Prostate gland (tissue), 2 donors: ENCODE data around the gene EPM2A. TPM values are rescaled to one million over a fixed set of nuclear protein-coding genes. Genes with fewer than 3 reads are reported as not detected.

ENCODE experiments used
- DNase-seq: peaks from one replicate; pipeline ENCODE4 v3.0.0-alpha.2; 2019; ENCODE audit warnings: low spot score
- H3K27ac ChIP-seq, 2 donors: fragments of 200-600 bp; sonication (generic); 2 replicates each; pipeline ENCODE4 v1.5.1; 2017 to 2019
- H3K27me3 ChIP-seq: fragments of 200-600 bp; sonication (generic); replicated peaks from 2 replicates; pipeline ENCODE4 v1.5.1; 2019; ENCODE audit not compliant: insufficient read depth
- H3K36me3 ChIP-seq, 2 donors: fragments of 200-600 bp; sonication (generic); 1 replicate in 1 of 2; 2 replicates in 1 of 2; pipeline versions ENCODE4 v1.5.1 to v1.8.1; 2017 to 2019
- H3K4me1 ChIP-seq: fragments of 200-600 bp; sonication (generic); replicated peaks from 2 replicates; pipeline ENCODE4 v1.5.1; 2019
- H3K4me3 ChIP-seq, 2 donors: fragments of 200-600 bp; sonication (generic); 2 replicates each; pipeline ENCODE4 v1.5.1; 2017 to 2019
- H3K9me3 ChIP-seq: fragments of 200-600 bp; sonication (generic); 2 replicates; pipeline ENCODE4 v1.5.1; 2017
- CTCF ChIP-seq, 4 experiments: fragments of 200-600 bp in 2 of 4; fragments of 450-650 bp in 2 of 4; sonication (generic) in 2 of 4; IDR thresholded peaks; 1 replicate in 3 of 4; 2 replicates in 1 of 4; pipeline ENCODE4 v1.5.1; 2016 to 2019; ENCODE audit warnings: antibody characterized with exemption in 4 of 4, mild to moderate bottlenecking in 2 of 4, moderate library complexity in 2 of 4
- POLR2A ChIP-seq: fragments of 450-650 bp; IDR thresholded peaks from one replicate; pipeline ENCODE4 v1.6.1; 2016; ENCODE audit warnings: antibody characterized with exemption, mild to moderate bottlenecking
- POLR2AphosphoS5 ChIP-seq: sonication (generic); formaldehyde crosslinking; IDR thresholded peaks from one replicate; pipeline ENCODE4 v1.6.1; 2017; ENCODE audit warnings: antibody characterized with exemption
- WGBS: methylation state at CpG from one replicate; pipeline ENCODE4 v1.1.5; 2018; 5-methylcytosine and 5-hydroxymethylcytosine counted together
- intact Hi-C: fragments of 100-400 bp; cut with DNase I; formaldehyde crosslinking; loops from one replicate; pipeline ENCODE4 v1.14.2; 2022
- total RNA-seq, 2 donors: library from RNA; depleted of rRNA; stranded (reverse); fragments of >200 nt; gene quantifications; one replicate each; pipeline ENCODE4 v1.1.0, GENCODE V29; 2016

EPM2A gene
- total RNA-seq, 2 donors from 2014 or later: 7.2 to 18.6 TPM

GRCh38 chr6:145609521-145609920, 125.8 kb downstream of the EPM2A start:
- H3K4me3 ChIP-seq: no peak overlapping the region
- 43% methylated on average over 1 of the region's 1 CpG for WGBS
- intact Hi-C loops: no loop called here
- H3K27ac ChIP-seq: no peak overlapping the region
- no peaks in the 10 kb centered on the region for H3K36me3 ChIP-seq
- H3K4me1 ChIP-seq: no peaks in the 10 kb centered on the region
- no peaks in the 10 kb centered on the region for H3K27me3 ChIP-seq
- no peak for DNase-seq
- no peak for TF ChIP-seq POLR2A
- no peaks in the 10 kb centered on the region for H3K9me3 ChIP-seq

DNA sequence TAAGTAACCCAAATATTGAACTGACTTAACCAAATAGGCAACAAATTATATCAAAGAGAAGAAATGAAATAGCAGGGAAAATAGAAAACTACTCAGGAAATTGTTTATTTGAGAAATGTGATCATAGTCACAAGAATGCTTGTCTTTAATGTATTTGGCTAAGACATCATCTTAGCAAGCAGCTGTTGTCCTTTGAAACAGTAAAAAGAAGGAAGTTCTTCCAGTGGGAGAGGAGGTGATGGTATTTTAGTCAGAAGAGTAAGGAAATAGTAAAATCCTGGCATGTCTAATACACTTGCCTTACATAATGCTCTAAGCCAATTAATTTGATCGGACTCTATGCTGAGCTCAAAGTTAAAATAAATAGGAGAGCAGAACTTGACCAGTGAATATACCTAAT, 126.5 kb downstream of the EPM2A start:
- Histone ChIP-seq H3K36me3 (no peaks in the 10 kb centered on the region), H3K27me3 (no peaks in the 10 kb centered on the region), H3K9me3 (no peaks in the 10 kb centered on the region), H3K4me1 (no peaks in the 10 kb centered on the region), H3K4me3 (no peak overlapping the region), H3K27ac (no peak overlapping the region)
- DNase-seq: no peak
- intact Hi-C loops: no loop called here
- 81% methylated on average over 1 of the region's 1 CpG for WGBS
- TF ChIP-seq CTCF (IDR thresholded peaks at IDR 0.05): no peak
- no peak for TF ChIP-seq POLR2AphosphoS5
- TF ChIP-seq POLR2A: no peak

DNA sequence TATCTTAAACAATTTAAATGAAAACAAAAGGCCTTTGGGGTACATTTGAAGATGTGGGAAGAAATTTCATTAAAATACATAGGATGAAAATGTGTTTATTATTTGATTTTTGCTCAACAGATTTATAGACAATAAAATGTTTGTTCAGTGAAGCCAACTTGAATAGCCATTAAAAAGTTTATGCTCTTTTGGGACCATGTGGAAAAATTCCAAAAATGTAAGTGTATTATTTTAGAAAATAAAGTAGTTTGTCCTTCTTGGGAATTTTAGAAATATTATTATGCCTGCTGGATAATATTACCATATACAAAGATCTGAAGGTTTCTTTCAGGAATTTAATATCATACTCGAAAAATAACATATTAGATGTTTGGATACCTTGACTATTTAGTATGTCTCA, 131.3 kb downstream of the EPM2A start:
- Histone ChIP-seq H3K27me3 (no peaks in the 10 kb centered on the region), H3K9me3 (no peaks in the 10 kb centered on the region), H3K4me1 (no peaks in the 10 kb centered on the region), H3K27ac (no peak overlapping the region), H3K36me3 (no peaks in the 10 kb centered on the region), H3K4me3 (no peak overlapping the region)
- no peak for TF ChIP-seq POLR2AphosphoS5
- no peak for TF ChIP-seq POLR2A
- no peak for TF ChIP-seq CTCF (IDR thresholded peaks at IDR 0.05)
- intact Hi-C loops: no loop called here
- DNase-seq: no peak
- WGBS: 100% methylated on average over 1 of the region's 1 CpG

GRCh38 chr6:145603424-145603833, 131.9 kb downstream of the EPM2A start:
- no peak for TF ChIP-seq POLR2A
- TF ChIP-seq POLR2AphosphoS5: no peak
- TF ChIP-seq CTCF (IDR thresholded peaks at IDR 0.05): no peak
- intact Hi-C loops: no loop called here
- H3K4me3 ChIP-seq: no peak overlapping the region
- H3K4me1 ChIP-seq: no peaks in the 10 kb centered on the region
- no peaks in the 10 kb centered on the region for H3K9me3 ChIP-seq
- no peaks in the 10 kb centered on the region for H3K36me3 ChIP-seq
- no peak overlapping the region for H3K27ac ChIP-seq
- no peak for DNase-seq
- no peaks in the 10 kb centered on the region for H3K27me3 ChIP-seq

DNA sequence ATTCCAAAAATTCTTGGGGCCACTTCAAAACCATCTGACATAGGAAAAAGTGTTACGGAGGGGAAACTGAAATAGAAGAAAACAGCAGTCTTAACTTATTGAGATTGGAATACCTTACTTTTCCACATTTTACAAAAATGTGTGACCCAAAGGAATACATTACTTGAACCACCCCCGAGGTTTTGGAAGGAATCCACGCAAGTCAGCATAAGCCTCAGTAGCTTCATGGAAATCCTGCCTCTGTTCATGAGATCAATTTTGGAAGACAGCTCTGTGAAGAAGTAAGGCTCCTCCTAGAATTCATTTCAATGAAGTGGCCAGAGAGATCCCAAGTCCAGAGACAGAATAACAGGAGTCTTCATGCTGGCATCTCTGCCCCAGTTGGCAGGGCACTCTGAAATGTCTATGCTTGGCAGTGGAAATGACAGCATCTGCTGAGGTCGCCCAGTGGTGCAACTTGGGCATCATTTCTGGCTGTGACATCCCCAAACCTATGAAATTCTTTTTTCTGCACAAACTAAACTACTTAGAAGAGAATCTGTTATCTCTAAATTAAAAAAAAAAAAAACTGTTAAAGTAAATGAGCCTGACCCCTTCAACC, 132.5 kb downstream of the EPM2A start:
- no peak overlapping the region for H3K27ac ChIP-seq
- H3K36me3 ChIP-seq: no peaks in the 10 kb centered on the region
- no peaks in the 10 kb centered on the region for H3K9me3 ChIP-seq
- TF ChIP-seq CTCF (IDR thresholded peaks at IDR 0.05) (no peak), POLR2AphosphoS5 (no peak), POLR2A (no peak)
- no peak overlapping the region for H3K4me3 ChIP-seq
- H3K27me3 ChIP-seq: no peaks in the 10 kb centered on the region
- intact Hi-C loops: no loop called here
- 86% methylated on average over 4 of the region's 4 CpGs for WGBS
- no peak for DNase-seq
- H3K4me1 ChIP-seq: no peaks in the 10 kb centered on the region
